Right lobe of liver (tissue), 6 donors: ENCODE results near the gene MACROD2. TPM values are rescaled to one million over a fixed set of nuclear protein-coding genes. Genes with fewer than 3 reads are reported as not detected.

Experiments used
- ATAC-seq, 4 donors: fragments of 200-7000 bp; cut with Tn5 transposase; one replicate each; pipeline ENCODE4 v1.9.1; 2020; ENCODE audit warnings: mild to moderate bottlenecking in 4 of 4, moderate library complexity in 4 of 4
- DNase-seq, 3 donors: peaks; one replicate each; pipeline ENCODE4 v3.0.0-alpha.2; 2020
- H3K27ac ChIP-seq, 3 donors: fragments of 200-600 bp; one replicate each; pipeline ENCODE4 v1.8.0; 2022
- H3K27me3 ChIP-seq, 2 donors: fragments of 200-600 bp; one replicate each; pipeline ENCODE4 v1.8.0; 2022
- H3K36me3 ChIP-seq, 4 donors: fragments of 200-600 bp; sonication (generic) in 1 of 4; one replicate each; pipeline versions ENCODE4 v1.5.1 to v1.8.0; 2017 to 2022; ENCODE audit warnings: control low read depth in 1 of 4
- H3K4me1 ChIP-seq, 4 donors: fragments of 200-600 bp; sonication (generic) in 1 of 4; one replicate each; pipeline versions ENCODE4 v1.5.1 to v1.8.0; 2017 to 2022; ENCODE audit warnings: control low read depth in 1 of 4
- H3K4me3 ChIP-seq, 3 donors: fragments of 200-600 bp; one replicate each; pipeline ENCODE4 v1.8.0; 2022
- H3K9me3 ChIP-seq, 4 donors: fragments of 200-600 bp; sonication (generic) in 1 of 4; one replicate each; pipeline versions ENCODE4 v1.5.1 to v1.8.0; 2017 to 2022; ENCODE audit warnings: control low read depth in 1 of 4
- CTCF ChIP-seq, 4 donors: fragments of 200-600 bp in 3 of 4; fragments of 450-650 bp in 1 of 4; IDR thresholded peaks; one replicate each; pipeline versions ENCODE4 v1.5.1 to v1.8.0; 2016 to 2022; ENCODE audit warnings: antibody characterized with exemption in 4 of 4, mild to moderate bottlenecking in 2 of 4
- POLR2A ChIP-seq: fragments of 450-650 bp; IDR thresholded peaks from one replicate; pipeline ENCODE4 v1.6.1; 2017; ENCODE audit warnings: antibody characterized with exemption, mild to moderate bottlenecking
- WGBS: methylation state at CpG from one replicate; pipeline ENCODE4 v1.1.6; 2018; ENCODE audit warnings: low coverage, low lambda C conversion rate; ENCODE audit not compliant: insufficient coverage; ENCODE audit errors: missing lambda C conversion rate; 5-methylcytosine and 5-hydroxymethylcytosine counted together
- intact Hi-C, 2 donors: fragments of 100-400 bp; cut with DNase I; formaldehyde crosslinking; loops; one replicate each; pipeline versions ENCODE4 v1.11.2 to v1.14.1; 2022
- total RNA-seq, 6 experiments: library from RNA; depleted of rRNA in 2 of 6; stranded (reverse); fragments of >200 nt in 2 of 6; fragmentation: NEBNext Ultra II Directional in 3 of 6; extraction: Animal tissue kit (Norgen Biotek cat#: 25700) in 3 of 6; gene quantifications; one replicate each; pipeline versions ENCODE4 v1.1.0 to v1.2.4, GENCODE V29; 2016 to 2023
- donor health status: DM: no; HTN: yes; CAD: no.
- donor health status: DM: no; HTN: no; CAD: no.
- donor health status: DM: no; HTN: no; CAD: no.
- donor health status: DM: no; HTN: yes; CAD: no.
- donor health status: DM: no; HTN: yes; CAD: no.

Gene MACROD2
- total RNA-seq, 6 experiments from 2014 or later: 1.2 to 5.5 (median 3.3) TPM

- Histone ChIP-seq H3K27ac (no peak overlapping the region), H3K36me3 (no peaks in the 10 kb centered on the region), H3K4me3 (no peak overlapping the region), H3K9me3 (no peaks in the 10 kb centered on the region), H3K27me3 (no peaks in the 10 kb centered on the region), H3K4me1 (no peaks in the 10 kb centered on the region)
- DNase-seq (no peak), ATAC-seq (no peak)
- TF ChIP-seq CTCF (IDR thresholded peaks at IDR 0.05) (no peak), POLR2A (no peak)
- intact Hi-C loops: no loop called here
- WGBS: 95% methylated on average over 3 of the region's 3 CpGs
Measured at GRCh38 chr20:14568225-14568624, 572.9 kb downstream of the MACROD2 start.

GRCh38 chr20:14568701-14569100 is 573.4 kb downstream of the MACROD2 start:
- Histone ChIP-seq H3K4me3 (no peak overlapping the region), H3K9me3 (no peaks in the 10 kb centered on the region), H3K27ac (no peak overlapping the region), H3K4me1 (no peaks in the 10 kb centered on the region), H3K27me3 (no peaks in the 10 kb centered on the region), H3K36me3 (no peaks in the 10 kb centered on the region)
- TF ChIP-seq POLR2A: no peak
- TF ChIP-seq CTCF (IDR thresholded peaks at IDR 0.05): no peak
- ATAC-seq (no peak), DNase-seq (no peak)
- intact Hi-C loops: no loop called here
- WGBS: 98% methylated on average over 3 of the region's 3 CpGs

GRCh38 chr20:14569641-14570040 is 574.3 kb downstream of the MACROD2 start:
- Histone ChIP-seq H3K27ac (no peak overlapping the region), H3K4me1 (no peaks in the 10 kb centered on the region), H3K27me3 (no peaks in the 10 kb centered on the region), H3K36me3 (no peaks in the 10 kb centered on the region), H3K9me3 (no peaks in the 10 kb centered on the region), H3K4me3 (no peak overlapping the region)
- 71% methylated on average over 2 of the region's 2 CpGs for WGBS
- TF ChIP-seq CTCF (IDR thresholded peaks at IDR 0.05): no peak
- TF ChIP-seq POLR2A: no peak
- ATAC-seq (no peak), DNase-seq (no peak)
- intact Hi-C loops: no loop called here

GRCh38 chr20:14570811-14571210 is 575.5 kb downstream of the MACROD2 start:
- Histone ChIP-seq H3K9me3 (no peaks in the 10 kb centered on the region), H3K4me3 (no peak overlapping the region), H3K36me3 (no peaks in the 10 kb centered on the region), H3K27ac (no peak overlapping the region), H3K4me1 (no peaks in the 10 kb centered on the region), H3K27me3 (no peaks in the 10 kb centered on the region)
- TF ChIP-seq POLR2A (no peak), CTCF (IDR thresholded peaks at IDR 0.05) (no peak)
- no peak for ATAC-seq
- 68% methylated on average over 2 of the region's 2 CpGs for WGBS
- DNase-seq: no peak
- intact Hi-C loops: no loop called here

- Histone ChIP-seq H3K4me1 (peaks cover 0 to 4% (median 0%) of the 10 kb centered on the region in 4 donors), H3K36me3 (no peaks in the 10 kb centered on the region), H3K4me3 (no peak overlapping the region), H3K27me3 (no peaks in the 10 kb centered on the region), H3K9me3 (no peaks in the 10 kb centered on the region), H3K27ac (no peak overlapping the region)
- intact Hi-C loops: no loop called here
- TF ChIP-seq POLR2A (no peak), CTCF (IDR thresholded peaks at IDR 0.05) (no peak)
- ATAC-seq: peak in 1 of 4 donors; percentile 62
- WGBS: 31% methylated on average over 2 of the region's 3 CpGs
- no peak for DNase-seq
Measured at GRCh38 chr20:14573676-14574075, 578.4 kb downstream of the MACROD2 start.
